ENCODE data around the gene HOXC10. TPM values are rescaled to one million over a fixed set of nuclear protein-coding genes. Genes with fewer than 3 reads are reported as not detected.

Gene HOXC10
- total RNA-seq, 1 experiment from 2014 or later, result 3.8 TPM

- H3K4me3 ChIP-seq (replicated peaks in 1 of 2; ENCODE audit: low read depth in 1 of 2, low read length in 2 of 2), result no peak overlapping the region
- peaks cover 4 to 17% of the 10 kb centered on the region in 2 experiments for H3K4me1 ChIP-seq (ENCODE audit: control insufficient read depth in 1 of 2, insufficient read depth in 2 of 2, low read length in 2 of 2)
- H3K27ac ChIP-seq (ENCODE audit: low read depth, low read length), result no peak overlapping the region
- CTCF ChIA-PET, result interaction anchor here (1.0 to 5.7 kb wide), 6 partner anchors 18 to 229 kb away, joined by 3 to 35 read pairs (median 6); no protein-coding TSS in a partner anchor
- H3K9me2 ChIP-seq (ENCODE audit: insufficient read depth), result no peaks in the 10 kb centered on the region
- no peaks in the 10 kb centered on the region for H4K20me1 ChIP-seq (ENCODE audit: insufficient read depth)
- ATAC-seq (no peak), DNase-seq (ENCODE audit: low read depth, low spot score) (no peak)
- POLR2A ChIA-PET, result interaction anchor here (1.0 kb wide), 1 partner anchor 9 kb away, joined by 3 read pairs; no protein-coding TSS in a partner anchor
- H3K27me3 ChIP-seq (ENCODE audit: insufficient read depth, low read length), result no peaks in the 10 kb centered on the region
- H3K9ac ChIP-seq (ENCODE audit: low read length), result no peak overlapping the region
- TF ChIP-seq EGR1 (IDR thresholded peaks at IDR 0.05; ENCODE audit: low read depth) (no peak), ZBTB33 (IDR thresholded peaks at IDR 0.05; ENCODE audit: extremely low read depth, insufficient replicate concordance, low read length) (no peak), JUND (IDR thresholded peaks at IDR 0.05) (no peak), ZFX (IDR thresholded peaks at IDR 0.05) (no peak), CEBPB (IDR thresholded peaks at IDR 0.05; ENCODE audit: low read depth) (no peak), MAX (IDR thresholded peaks at IDR 0.05) (no peak), SRF (IDR thresholded peaks at IDR 0.05; ENCODE audit: low read depth) (no peak), EZH2 (IDR thresholded peaks at IDR 0.05) (no peak), EZH2phosphoT487 (IDR thresholded peaks at IDR 0.05; ENCODE audit: borderline replicate concordance) (no peak), FOSL1 (IDR thresholded peaks at IDR 0.05; ENCODE audit: low read depth) (no peak), REST (IDR thresholded peaks at IDR 0.05; ENCODE audit: low read depth) (no peak), POLR2AphosphoS5 (IDR thresholded peaks at IDR 0.05; ENCODE audit: low read depth, low read length) (no peak), ZNF274 (IDR thresholded peaks at IDR 0.05; ENCODE audit: low read depth, low read length) (no peak), RAD21 (IDR thresholded peaks at IDR 0.05; ENCODE audit: low read depth) (no peak)
- TF ChIP-seq, protein P1, sequence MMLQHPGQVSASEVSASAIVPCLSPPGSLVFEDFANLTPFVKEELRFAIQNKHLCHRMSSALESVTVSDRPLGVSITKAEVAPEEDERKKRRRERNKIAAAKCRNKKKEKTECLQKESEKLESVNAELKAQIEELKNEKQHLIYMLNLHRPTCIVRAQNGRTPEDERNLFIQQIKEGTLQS (IDR thresholded peaks at IDR 0.05), result no peak
- intact Hi-C loops (cut with micrococcal nuclease), result loop anchor here (2.0 to 5.0 kb wide), 3 partner anchors 215 to 229 kb away; no protein-coding TSS in a partner anchor
- no peak overlapping the region for H3K4me2 ChIP-seq (ENCODE audit: low read length)
- no peak overlapping the region for H2AFZ ChIP-seq (ENCODE audit: low read depth, low read length, poor library complexity, severe bottlenecking)
- no peaks in the 10 kb centered on the region for H3K9me3 ChIP-seq (ENCODE audit: control insufficient read depth in 1 of 2, insufficient read depth in 1 of 2, low read depth in 1 of 2, low read length in 2 of 2)
- RAD21 ChIA-PET (ENCODE audit: low non-redundant PET in 1 of 2, low total read pairs in 2 of 2, uncharacterized antibody in 2 of 2, unreplicated experiment in 2 of 2), result no interaction called here
- no peaks in the 10 kb centered on the region for H3K79me2 ChIP-seq (ENCODE audit: insufficient read depth, low read length)
- BruUV-seq (replicated peaks), result TSS peak; percentile 32
- H3K36me3 ChIP-seq (ENCODE audit: control insufficient read depth in 1 of 2, insufficient read depth in 2 of 2, low read length in 2 of 2), result no peaks in the 10 kb centered on the region
Observed at GRCh38 chr12:53985994-53986685, 1.2 kb downstream of the HOXC10 start.
